Umbilical cord (tissue), 2 donors: ENCODE data around the gene WDR18. TPM values are rescaled to one million over a fixed set of nuclear protein-coding genes. Genes with fewer than 3 reads are reported as not detected.
"Not testable (repeated sequence)": the region's sequence is repeated elsewhere in the genome, so short reads cannot be mapped to it uniquely, and the experiment has no call there.

ENCODE experiments used
- DNase-seq: peaks from one replicate; pipeline ENCODE4 v3.0.0-alpha.2; 2015; ENCODE audit warnings: low spot score
- total RNA-seq: library from RNA; depleted of rRNA; stranded (reverse); fragments of >200 nt; gene quantifications from one replicate; pipeline ENCODE4 v1.2.3, GENCODE V29; 2014; ENCODE audit warnings: low replicate concordance; ENCODE audit not compliant: insufficient read depth

The WDR18 gene
- total RNA-seq, 1 donor from 2014 or later = 67.9 TPM

DNA sequence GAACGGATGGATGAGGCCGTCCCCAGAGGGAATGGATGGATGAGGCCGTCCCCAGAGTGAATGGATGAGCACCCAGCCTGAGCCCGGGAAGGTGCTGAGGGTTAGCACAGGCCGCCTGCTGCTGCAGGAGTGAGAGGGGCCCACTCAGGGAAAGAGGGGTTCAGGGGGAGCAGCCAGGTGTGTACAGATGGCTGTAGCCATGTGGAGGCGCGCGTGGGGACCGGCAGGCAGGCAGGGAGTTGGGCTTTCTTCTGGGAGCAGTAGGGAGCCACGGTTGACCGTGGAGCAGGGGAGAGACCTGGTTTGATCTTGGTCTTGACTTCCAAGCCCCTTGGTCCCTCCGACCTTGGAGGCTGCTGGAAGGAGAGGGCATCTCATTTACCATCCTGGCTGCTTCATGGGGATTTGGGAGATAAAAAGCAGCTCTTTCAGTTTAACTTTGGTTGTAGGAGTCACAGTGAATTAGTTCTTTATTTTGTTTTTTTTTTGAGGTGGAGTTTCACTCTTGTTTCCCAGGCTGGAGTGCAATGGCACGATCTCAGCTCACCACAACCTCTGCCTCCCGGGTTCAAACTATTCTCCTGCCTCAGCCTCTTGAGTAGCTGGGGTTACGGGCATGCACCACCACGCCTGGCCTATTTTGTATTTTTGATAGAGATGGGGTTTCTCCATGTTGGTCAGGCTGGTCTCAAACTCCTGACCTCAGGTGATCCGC lies 33.6 kb upstream of the WDR18 start:
- no peak for DNase-seq

DNA sequence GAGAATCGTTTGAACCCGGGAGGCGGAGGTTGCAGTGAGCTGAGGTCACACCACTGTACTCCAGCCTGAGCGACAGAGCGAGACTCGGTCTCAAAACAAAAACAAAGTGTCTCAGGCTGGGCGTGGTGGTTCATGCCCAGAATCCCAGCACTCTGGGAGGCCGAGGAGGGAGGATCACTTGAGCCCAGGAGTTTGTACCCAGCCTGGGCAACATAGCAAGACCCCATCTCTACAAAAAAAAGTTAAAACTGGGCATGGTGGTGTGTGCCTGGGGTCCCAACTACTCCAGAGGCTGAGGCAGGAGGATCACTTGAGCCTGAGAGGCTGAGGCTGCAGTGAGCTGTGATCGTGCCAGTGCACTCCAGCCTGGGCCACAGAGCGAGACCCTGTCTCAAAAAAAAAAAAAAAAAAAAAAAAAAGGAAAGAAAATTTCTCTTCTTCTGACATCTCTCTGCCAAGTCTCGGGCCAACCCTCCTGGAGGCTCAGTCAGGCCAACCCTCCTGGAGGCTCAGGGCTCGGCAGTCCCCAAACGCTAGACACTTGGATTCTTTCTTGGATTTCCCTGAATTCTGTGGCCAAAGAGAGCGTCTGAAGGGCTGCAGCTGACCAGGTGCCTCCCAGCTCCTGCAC lies 32.0 kb upstream of the WDR18 start:
- DNase-seq = no peak

DNA sequence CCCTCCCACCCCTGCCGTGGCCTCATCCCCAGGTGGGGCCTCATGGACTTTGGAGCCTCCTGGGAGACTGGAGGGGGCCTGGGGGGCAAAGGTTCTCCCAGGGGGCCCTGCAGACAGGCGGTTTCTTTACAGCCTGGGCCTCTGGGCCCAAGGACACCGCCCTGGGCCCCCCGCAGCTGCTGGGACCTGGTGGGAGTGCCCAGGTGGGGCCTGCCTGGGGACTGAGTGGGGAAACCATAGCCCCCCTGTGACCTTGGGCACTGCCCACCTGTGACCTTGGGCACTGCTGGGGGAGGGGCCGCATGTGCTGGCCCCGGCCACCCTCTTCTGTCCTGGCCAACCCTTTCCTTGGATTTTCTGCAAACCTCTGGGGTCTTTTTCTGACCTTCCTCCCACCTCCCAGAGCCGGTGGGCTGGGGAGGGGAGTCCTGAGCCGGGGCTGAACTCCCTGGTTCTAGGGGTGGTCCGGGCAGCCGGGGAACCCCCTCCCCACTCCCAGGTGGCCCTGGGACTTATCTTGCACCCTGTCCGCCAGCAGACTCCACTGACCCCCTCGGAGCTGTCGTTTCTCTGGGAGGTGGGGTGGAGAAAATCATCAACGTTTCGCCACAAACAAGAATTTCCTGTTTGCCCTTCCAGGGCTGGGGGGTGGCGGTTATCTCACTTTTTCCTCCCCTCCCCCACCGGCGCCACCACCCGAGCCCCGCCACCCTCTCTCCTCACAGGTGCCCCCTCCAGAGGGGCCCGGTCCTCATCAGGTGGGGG lies 31.3 kb upstream of the WDR18 start:
- peak; percentile 57 for DNase-seq

DNA sequence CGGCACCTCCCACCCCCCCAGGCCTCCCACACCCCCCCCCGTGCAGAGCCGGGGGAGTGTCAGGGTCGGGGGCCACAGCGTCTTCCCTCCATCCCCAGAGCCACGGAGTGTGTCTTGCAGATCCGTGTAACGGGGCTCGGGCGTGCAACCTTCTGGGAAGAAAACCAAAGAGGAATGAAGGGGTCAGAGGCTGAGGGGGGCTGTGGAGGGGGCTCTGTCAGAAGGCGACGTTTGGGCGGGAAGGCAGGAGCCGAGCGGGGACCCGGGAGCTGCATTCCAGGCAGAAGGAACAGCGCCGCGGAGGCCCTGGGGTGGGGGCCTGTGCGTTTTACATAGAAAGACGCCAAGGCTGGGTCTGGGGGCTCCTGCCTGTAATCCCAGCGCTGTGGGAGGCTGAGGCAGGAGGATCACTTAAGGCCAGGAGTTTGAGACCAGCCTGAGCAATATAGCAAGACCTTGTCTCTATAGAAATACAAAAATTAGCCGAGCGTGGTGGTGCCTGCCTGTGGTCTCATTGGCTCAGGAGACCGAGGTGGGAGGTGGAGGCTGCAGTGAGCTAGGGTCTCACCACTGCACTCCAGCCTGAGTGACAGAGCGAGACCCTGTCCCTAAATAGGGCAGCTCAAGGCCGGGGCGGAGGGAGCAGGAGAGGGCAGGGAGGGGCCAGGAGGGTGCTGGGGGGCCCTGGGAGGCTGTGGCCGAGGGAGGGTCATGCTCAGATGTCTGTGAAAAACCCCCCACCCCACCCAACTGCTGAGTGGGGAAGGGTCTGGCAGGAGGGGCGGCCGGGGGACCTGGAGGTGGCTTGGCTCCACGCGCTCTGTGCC lies 30.5 kb upstream of the WDR18 start:
- no peak for DNase-seq

DNA sequence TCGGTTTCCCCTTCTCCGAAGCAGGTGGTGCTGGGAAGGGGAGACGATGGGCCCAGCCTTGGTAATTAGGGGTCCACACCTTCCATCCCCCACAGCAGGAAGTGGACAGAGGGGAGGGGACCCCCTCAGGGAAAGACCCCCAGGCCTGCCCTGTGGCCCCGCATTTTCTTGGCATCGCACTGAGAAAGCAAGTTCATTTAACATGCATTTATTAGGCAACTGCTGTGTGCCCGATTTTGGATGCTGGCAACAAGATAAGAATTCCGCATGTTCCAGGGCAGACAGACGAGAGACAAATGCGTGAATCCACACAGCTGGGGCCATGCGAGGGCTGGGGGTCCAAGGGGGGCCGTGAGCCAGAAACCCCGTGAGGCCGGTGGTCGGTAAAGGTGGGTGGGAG lies 29.9 kb upstream of the WDR18 start:
- no peak for DNase-seq

DNA sequence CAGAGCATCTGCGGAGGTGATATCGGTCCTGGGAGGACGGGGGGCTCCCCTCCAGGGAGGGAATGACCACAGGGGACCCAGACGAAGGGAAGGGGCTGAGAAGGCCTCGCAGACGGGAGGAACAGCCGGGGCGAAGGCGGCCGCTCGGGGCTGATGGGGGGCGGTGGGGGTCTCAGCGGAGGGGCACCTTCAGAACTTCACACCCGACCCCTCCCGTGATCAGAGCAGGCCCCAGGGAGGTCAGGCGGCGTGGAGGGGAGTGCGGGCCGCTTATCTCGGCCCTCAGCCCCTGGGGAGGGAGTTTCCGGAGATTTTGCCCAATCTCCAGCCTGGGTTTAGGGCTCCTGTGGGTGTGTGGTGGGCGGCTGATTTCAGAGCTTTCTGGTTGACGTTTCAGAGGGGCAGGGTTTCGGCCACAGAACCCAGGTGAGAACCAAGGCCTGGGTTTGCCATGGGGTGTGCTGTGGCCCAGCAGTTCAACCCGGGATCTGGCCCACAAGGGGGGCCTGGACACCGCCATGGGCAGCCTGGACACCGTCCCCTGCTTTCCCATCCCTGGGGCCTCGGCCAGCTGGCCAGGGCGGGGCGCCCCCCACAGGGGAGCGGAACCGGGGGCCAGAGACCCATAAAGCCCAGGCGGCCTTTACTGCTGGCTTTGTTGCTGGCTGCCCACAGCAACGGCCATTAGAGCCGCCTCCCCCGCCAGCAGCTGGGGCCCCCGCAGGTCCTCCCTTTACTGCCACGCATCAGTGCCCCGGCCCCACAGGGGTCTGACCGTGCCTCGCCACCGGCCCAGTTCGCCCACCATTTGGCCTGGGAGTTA lies 29.3 kb upstream of the WDR18 start:
- DNase-seq = no peak

DNA sequence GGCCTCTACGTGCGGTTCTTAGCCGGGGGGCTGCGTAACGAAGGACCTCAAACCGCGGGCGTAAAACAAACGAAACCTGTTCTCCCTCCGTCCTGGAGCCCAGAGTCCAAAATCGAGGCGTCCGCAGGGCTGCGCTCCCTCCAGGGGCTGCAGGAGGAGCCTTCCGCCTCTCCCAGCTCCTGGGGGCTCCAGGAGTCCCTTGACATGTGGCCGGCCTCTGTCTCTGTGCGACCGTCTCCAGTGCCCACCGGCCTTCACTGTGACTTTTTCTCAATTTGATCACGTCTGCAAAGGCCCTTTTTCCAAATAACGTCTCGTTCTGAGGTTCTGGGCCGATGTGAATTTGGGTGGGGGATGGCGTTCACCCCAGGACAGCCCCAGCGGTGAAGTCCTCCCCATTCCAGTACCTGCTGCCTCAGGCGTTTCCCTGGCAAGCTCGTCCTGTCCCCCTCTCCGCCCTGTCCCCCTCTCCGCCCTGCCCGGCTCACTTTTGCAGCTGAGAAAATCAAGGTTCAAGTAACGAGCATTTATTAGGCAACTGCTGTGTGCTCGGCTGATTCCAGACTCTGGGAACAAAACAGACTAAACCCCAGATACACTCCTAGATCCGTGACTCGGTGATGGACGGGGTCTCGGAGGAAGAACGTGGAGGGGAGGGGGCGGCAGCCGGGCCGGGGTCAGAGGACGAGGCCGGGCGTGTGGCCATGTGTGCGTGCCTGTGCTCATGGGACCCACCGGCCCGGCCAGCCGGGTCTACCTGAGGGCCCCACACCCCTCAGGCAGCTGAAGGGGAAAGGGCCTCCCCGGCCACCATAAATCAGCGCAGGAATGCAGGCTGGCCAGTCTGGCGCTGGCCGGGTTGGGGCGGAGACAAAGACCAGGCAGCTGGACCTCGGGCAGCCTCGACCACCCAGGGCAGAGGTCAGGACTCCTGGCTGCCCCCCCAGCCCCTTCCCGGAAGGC lies 28.1 kb upstream of the WDR18 start:
- no peak for DNase-seq

DNA sequence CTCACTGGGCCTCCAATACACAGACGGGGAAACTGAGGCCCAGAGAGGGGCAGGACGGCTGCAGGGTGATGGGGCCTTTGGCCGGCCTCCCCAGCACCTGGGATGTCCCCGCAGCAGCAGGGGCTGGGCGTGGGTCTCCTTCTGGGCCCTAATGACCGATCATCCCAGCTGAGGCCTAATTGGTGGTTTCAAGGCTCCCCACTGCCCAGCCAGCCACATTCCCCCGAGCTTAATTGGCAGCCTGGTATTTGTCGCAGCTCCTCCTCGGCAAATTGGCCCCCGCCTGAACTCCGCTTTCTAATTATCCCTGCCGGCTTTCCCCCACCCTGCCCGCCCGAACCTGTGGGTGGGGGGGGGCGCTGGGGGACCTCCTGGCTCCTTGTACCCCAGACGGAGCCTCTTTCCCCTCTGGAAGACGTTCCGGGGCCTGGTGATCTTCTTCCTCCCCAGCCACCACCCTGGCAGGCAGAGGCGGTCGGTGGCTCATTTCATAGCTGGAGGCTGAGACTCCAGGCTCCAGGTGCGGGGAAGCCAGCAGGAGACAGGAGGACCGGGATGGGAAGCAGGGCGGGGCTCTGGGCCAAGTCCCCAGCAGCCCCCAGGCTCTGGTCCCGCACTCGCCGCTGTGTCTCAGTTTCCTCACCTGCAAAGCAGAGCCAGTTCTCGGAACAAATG lies 27.2 kb upstream of the WDR18 start:
- DNase-seq = peak; percentile 65

DNA sequence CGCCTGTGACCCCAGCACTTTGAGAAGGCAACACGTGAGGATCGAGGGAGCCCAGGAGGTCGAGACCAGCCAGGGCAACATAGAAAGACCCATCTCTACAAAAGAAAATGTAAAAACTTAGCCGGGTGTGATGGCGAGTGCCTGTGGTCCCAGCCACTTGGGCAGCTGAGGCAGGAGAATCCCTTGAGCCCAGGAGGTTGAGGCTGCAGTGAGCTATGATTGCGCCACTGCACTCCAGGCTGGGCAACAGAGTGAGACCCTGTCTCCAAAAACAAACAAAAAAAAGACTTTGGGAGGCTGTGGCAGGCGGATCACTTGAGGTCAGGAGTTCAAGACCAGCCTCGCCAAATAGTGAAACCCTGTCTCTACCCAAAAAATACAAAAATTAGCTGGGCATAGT lies 26.6 kb upstream of the WDR18 start:
- DNase-seq = not testable (repeated sequence)

DNA sequence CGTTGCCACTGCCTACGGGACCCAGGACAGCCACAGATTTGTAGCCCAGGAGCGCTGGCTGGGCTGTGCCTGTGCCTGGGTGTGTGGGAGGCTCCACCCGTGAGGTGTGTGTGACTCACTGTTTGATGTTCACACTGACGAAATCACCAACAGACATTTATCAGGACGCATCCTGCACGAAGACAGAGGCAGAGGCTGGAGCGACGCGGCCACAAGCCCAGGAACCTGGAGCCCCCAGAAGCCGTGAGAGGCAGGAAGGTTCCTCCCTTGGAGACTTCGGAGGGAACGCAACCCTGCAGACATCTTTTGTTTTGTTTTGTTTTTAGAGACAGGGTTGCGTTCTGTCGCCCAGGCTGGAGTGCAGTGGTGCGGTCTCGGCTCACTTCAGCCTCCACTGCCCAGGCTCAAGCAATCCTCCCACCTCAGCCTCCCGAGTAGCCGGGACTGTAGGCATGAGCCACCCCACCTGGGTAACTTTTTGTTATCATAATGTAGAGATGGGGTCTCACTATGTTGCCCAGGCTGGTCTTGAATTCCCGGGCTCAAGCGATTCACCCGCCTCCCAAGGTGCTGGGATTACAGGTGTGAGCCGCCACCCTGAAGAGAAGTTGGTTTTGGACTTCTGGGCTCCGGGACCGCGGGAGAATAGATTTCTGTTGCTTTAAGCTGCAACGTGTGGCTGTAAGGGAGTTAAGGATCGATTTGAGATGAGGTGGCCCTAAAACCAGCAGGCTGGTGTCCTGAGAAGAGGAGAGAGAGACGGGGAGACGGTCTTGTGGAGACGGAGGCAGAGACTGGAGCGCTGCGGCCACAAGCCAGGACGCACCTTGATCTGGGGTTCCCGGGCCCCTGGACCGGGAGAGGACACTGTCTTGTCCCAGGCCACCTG lies 24.9 kb upstream of the WDR18 start:
- DNase-seq = no peak

DNA sequence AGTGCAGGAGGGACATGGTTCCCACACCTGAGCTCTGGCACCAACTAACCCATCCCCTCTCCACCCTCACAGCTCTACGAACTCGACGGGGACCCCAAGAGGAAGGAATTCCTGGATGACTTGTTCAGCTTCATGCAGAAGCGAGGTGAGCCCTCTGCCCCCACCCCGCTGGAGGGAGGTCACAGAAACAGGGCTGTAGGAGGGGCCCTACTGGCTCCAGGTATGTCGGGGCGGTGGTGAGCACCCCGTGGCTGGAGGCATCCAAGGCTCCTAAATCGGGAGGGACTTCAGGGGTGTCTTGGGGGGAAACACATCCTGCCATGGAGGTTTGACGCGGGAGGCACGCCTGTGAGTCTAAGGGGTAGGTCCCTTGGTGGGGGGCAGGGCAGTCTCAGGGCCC lies 24.1 kb upstream of the WDR18 start:
- no peak for DNase-seq

DNA sequence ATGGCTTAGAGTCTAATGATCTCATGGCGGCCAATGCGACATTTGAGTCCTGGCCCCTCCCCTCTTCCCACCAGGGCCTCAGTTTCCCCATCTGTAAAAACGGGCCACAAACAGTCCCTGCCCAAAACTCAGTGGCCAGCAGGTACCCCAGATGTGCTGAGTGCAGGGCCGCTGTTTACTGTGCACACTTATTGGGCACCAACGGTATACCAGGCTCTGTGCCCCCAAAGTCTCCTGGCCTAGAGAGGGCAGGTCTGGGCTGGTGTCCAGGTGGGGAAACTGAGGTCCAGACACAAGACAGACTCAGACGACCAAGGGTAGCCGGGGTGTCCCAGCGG lies 23.6 kb upstream of the WDR18 start:
- DNase-seq = no peak

DNA sequence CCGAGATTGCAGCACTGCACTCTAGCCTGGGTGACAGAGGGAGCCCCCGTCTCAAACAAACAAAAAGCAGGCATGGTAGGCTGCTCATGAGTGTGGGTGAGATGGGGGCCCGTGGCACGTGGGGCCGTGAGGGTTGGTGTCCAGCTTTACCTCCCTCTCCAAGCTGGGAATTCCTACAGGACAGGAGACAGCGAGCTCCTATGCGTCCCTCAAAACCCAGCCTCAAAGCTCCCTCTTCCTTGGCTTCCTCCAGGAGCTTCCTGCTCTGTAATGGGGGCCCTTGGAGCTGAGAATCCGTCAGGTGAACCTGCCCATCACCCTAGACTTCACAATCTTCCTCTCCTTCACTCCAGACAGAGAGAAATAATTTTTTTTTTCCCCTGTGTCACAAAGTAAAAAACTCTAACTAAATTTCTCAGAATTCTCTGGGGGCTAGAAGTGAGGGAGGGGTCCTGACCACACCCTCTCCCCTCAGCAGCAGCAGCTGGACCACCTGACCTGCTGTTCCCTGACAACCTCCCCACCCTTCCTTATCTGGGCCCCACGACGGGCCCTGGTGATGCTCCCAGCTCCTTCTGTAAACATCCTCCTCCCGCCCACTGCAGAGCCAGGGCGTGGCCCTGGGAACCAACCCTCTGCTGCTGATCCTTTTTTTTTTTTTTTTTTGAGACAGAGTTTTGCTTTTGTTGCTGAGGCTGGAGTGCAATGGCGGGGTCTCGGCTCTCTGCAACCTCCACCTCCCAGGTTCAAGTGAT lies 22.1 kb upstream of the WDR18 start:
- DNase-seq = peak; percentile 86

DNA sequence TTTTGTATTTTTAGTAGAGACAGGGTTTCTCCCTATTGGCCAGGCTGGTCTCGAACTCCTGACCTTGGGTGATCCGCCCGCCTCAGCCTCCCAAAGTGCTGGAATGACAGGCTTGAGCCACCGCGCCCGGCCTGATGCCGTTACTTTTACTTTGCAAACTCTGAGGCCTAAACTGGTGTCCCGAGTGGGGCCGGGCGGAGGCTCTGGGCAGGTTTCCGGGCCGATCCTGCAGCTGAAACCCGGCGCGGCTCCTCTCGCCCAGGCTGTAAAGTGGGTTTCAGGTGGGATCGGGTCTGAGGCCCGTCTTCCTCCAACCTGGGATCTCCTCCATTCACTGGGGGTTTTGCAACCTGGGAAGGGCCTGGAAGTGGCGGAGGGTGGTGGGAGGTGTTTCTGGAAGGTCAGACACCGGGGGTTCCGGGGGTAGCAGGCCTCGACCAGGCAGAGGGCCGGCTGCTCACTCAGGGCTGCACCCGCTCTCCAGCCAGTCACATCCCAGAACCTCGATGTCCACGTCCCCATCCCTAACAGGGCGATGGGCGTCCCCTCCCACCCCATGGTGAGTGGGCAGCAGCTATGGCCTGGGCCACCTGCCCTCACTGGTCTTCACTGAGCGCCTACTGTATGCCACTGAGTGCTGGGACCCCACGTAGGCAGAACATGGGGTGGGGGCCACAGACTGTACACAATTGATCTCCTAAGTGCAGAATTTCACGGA lies 21.3 kb upstream of the WDR18 start:
- DNase-seq = no peak

DNA sequence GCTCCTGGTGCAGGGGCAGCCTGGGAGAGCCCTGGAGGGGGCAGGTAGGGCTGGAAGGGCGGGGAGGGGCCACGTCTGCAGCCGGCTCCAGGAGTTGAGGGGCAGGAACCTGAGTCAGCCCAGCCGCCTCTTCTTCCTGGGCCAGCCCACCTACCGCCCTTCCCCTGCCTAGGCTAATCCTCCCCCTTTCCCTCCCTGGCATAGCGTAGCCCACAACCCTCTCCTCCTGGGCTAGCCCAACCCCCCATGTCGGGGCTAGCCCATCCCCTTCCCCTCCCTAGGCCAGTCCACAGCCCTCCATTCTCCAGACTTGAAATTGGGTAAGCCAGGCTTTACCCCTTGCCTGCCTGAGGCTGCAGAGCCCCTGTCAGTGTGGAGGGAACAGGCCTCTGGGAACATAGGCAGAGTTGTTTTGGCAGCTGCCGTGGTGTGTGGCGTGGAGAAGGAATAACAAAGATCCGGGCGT lies 20.6 kb upstream of the WDR18 start:
- DNase-seq = peak; percentile 49

DNA sequence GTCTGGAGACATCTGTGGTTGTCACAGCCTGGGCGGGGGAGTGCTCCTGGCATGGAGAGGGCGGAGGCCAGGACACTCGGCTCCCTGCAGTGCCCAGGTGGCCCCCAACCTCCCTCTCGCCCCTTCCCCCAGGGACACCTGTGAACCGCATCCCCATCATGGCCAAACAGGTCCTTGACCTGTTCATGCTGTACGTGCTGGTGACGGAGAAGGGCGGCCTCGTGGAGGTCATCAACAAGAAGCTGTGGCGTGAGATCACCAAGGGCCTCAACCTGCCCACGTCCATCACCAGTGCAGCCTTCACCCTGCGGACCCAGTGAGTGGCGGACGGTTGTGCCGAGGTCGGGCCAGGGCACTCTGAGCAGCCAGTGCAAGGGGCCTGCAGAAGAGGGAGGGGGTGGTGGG lies 20.0 kb upstream of the WDR18 start:
- DNase-seq = no peak
